Stimulated activated CD4-positive, alpha-beta T cell treated with anti-CD3 and anti-CD28 coated beads, Interleukin-15, amount 100 ng/mL, for 1 hour (primary cell): ENCODE data around the gene KLHDC4.
"Not testable (repeated sequence)": the region's sequence is repeated elsewhere in the genome, so short reads cannot be mapped to it uniquely, and the experiment has no call there.

Source experiments
- DNase-seq, 2 donors: peaks; one replicate each; pipeline ENCODE4 v3.0.0-alpha.2; 2020; ENCODE audit warnings: low read depth in 1 of 2, low spot score in 1 of 2

KLHDC4 gene

DNA sequence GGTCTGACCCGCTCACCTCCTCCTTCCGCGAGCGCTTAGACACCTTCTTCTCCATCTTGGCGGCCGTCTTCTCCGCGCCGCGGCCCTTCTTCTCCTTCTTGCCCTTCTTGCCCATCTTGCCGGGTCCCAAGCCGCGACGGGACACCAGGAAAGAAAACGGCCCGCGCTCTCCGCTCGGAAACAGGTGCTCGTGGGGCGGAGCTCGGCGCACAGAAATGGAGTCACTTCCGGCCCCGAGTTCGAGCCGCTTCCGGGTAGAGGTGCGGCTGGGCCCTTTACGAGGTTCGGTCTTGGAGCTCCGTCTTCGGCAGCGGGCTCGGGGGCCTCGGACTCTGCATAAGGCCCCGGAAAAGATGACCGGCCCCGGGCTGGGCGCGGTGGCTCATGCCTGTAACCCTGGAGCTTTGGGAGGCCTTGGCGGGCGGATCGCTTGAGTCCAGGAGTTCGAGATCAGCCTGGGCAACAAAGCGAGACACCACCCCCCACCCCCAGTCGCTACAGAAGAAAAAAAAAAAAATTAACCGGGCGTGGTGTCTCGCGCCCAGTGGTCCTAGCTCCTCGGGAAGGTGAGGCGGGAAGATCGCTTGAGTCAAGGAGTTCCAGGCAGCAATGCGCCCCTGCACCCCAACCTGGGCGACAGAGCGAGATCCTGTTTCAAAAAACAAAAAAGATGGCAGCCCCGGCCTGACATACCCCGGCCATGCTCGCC is at the start of gene KLHDC4:
Gene KLHDC4, minus strand, starts transcription at position 211 of the 709 bp plus-strand sequence. Its CDS starts 96 bp downstream, at position 115.
- DNase-seq: peak; percentile 72 to 83

DNA sequence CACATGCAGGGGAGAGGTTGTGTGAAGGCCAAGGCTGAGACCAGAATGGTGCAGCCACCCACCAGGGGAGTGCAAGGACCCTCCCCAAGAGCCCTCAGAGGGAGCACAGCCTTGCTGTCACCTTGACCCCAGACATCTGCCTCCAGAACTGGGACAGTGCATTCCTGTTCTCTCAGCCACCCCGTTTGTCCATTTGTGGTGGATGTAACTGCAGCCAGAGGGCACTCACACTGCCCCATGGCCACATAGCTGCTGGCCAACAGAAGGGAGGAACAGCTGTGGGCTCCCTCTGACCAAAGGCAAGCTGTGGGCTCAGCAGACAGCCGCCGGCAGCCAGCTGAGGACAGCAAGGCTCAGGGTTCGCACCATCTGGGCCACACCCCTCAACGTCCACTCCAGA is 49.8 kb upstream of the KLHDC4 start:
- DNase-seq: no peak

DNA sequence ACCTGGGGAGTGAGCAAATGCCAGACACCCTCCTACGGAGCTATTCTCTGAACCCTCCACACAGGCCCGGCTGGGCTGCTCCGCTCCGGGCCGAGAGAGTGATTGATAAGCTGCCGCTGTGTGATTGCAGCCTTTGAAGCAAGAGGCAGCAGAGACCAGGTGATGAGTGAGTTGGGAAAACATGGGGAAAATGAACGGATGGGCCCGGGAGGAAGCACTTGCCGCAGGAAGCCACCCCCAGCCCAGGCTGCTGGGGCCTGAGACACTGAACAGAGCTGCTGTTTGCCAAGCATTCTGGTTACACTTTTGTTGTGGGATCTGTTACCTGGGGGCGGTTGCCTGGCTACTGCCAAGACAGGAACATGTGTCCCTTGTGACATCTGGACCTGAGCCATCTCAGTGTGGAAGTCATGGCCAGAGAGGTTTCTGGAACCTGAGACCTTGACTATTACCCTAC is 46.4 kb upstream of the KLHDC4 start:
- no peak for DNase-seq

DNA sequence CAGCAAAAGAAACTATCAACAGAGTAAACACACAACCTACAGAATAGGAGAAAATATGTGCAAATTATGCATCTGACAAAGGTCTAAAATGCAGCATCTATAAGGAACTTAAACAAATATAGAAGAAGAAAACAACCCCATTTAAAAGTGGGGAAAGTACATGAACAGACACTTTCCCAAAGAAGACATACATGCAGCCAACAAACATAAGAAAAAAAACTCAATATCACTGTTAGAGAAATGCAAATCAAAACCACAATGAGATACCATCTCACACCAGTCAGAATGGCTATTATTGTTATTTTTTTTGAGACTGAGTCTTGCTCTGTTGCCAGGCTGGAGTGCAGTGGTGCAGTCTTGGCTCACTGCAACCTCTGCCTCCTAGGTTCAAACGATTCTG is 45.7 kb upstream of the KLHDC4 start:
- not testable (repeated sequence) for DNase-seq

DNA sequence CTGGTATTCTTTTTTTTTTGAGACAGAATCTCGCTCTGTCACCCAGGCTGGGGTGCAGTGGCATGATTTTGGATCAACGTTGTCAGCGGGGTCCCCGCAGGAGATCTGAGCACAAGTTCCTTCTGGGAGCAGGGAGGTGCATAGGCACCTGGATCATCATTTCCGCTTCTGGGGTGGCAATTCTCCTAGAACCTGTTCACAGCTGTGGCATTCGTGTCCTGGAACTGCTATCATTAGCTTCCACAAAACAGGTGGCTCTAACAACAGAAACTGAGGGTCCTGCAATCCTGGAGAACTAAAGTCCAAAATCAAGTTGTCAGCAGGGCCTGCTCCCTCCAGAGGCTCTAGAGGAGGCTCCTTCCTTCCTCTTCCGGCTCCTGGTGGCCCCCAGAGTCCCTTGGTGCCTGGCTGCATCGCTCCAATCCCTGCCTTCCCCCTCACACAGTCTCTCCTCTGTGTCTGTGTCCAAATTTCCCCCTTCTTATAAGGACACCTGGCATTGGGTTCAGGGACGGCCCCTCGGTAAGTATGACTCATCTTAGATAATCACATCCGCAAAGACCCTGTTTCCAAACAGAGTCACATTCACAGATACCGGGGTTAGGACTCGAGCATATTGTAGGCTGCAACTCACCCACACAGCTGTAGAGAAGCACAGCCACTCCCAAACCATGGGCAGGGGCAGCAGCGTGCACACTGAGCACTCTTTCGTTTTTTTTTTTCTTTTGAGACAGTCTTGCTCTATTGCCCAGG is 43.5 kb upstream of the KLHDC4 start:
- DNase-seq: no peak

DNA sequence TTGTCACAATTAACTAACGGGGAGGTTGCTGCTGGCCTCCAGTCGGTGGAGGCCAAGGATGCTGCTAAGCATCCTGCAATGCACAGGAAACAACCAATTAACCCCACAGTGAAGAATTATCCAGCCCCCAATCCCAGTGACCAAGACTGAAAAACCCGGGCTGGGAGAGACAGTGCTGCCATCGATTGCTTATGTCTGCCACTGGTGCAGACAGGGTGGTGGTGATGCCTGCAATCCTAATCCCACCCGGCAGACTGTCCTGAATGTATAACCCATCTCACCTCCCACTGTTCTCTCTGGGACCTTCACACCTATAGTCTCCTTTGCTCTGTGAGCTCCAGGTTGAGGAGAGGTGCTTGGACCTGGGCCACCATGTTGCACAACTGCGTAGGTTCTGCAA is 42.3 kb upstream of the KLHDC4 start:
- no peak for DNase-seq

DNA sequence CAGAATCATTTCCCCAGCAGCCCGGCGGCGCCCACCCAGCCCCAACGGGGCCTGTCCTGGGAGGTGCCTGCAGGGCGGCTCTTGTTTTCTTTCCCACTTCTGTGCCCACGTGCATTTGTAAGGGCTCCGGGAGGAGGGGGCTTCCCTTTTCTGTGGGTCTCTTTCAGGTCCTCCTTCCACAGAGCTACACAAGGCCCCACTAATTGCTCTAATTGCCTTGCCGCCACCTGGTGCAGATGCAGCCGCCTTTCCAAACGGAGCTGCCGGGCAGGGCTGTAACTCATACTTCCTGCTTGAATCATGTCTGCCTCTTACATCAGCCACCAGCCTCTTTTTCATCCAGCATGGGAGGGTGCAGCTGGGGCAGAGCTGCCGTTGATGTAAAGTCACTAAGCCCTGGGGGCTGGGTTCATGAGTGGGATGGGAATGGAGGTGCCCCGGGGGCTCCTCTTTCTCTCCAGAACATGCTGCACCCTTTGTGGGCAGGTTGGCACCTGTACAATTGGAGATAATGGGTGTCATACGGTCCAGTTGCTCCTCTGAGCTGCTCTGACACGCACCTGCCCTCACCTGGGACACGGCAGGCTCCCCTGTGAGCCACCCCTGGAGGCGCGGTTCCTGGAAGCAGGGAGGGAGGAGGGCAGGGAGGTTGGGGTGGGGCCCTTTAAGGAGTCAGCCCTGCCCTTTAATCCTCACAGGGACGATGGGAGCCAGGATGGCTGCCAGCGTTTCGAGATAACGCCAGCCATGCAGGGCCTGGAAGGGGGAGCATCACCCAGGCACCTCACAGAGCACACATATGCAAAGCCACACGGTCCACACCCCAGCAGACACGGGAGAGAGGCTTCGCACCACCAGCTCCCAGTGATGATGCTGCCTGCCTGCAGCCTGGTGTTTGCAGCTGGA is 41.1 kb upstream of the KLHDC4 start:
- DNase-seq: peak in 1 of 2 donors; percentile 28

DNA sequence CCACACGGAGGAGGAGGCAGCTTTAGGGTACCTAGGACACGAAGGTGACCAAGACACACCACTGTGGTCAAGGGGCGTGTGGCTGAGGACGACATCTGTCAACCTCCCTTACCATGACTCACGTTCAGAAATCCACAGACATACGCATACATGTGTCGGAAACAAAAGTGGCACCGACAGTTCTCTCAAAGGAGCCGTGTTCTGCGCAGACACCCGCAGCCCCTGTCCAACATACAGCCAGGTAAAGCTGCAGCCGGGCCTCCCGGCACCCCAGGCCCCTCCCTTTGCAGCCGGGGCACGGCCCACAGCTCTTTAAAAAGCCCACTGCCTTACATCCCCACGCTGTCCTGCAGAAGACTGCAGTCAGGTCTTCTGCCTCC is 40.5 kb upstream of the KLHDC4 start:
- peak in 1 of 2 donors; percentile 14 for DNase-seq

DNA sequence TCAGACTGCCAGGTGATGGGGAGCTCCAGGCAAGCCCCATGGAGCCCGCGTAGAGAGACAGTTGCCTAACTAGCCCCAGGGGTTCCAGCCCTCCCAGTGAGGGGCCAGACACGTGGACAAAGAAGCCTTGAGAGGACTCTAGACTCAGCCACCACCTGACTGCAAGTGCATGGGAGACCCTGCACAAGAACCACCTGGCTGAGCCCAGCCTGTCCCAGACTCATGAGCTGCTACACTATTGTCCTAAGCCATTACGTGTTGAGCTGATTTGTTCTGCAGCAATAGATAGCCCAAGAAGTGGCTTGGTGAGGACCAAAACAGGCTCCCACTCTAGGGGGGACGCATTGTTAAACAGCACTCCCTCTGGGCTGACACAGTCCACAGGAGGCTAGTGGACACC is 37.6 kb upstream of the KLHDC4 start:
- no peak for DNase-seq

DNA sequence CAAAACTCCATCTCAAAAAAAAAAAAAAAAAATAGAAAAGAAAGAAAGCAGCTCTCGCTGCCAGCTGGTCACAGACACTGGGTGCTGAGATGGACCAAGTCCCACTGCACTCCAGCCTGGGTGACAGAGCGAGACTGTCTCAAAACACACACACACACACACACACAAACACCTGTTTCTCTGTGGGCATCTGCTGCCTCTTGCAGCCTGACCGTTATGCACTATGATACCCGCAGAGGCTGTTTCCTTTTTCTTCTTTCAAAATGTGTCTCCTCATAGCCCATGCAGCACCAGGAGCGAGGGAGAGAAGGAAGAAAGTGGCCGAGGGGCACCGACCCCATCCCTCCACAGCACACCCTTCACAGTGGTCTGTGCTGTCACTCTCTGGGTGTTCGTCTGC is 36.9 kb upstream of the KLHDC4 start:
- no peak for DNase-seq

DNA sequence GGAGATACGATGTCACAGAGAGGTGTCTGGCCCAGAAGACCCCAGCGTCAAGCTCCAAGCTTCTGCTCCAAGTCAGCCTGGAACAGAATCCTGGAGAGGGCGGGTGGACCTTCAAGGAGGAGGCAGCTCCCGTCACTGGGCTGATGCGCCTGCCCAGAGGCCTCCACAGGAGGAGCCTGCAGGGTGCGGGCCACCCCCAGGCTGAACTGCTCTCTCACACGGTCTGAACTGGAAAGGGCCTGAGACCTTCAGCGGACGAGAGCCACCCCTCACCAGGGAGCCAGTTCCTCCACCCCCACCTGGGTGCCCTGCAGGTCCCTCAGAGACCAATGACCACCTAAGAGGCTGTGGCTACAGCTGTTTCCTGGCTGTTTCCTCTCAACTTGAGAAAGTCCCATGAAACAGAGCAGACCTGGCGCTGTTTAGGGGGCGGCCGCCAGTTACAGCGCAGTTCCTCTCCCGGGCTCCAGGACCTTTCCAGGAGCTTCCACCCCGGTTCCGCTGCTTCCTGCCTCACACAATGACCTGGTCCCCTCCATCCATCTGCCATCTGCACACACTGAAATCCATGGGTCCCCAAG is 36.0 kb upstream of the KLHDC4 start:
- DNase-seq: no peak

DNA sequence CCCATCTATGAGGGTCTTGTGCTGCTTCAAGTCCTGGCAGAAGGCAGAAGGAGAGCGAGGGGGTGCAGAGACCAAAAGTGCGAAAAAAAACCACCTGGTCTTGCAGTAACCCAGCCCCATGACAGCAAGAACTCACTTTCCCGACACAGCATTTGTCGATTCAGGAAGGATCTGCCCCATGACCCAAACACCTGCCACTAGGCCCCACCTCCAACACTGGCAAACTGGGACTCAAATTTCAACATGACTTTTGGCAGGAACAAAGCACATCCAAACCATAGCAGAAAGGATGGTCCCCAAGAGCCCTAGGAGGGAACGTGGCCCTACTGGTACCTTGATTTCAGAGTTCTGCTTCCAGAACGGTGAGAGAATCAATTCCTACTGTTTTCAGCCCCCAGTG is 34.7 kb upstream of the KLHDC4 start:
- no peak for DNase-seq

DNA sequence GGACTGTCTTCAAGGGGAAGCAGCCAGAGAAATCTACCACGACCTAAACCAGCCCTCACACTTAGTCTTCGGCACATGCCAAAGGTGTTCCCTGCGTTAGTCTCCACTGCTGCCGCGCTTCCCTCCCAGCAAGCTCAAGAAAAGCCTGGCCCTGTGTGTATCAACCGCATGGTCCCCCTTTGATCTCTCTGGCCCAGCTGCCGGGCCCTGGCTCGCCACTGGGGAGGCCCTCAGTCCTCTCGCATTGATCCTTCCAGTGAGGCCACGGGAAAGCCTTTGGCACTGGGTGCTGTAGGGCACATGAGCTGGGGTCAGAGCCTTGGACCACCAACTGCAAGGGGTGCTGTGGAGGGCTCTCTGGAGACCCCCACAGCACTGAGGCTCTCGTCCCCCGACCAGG is 29.6 kb upstream of the KLHDC4 start:
- no peak for DNase-seq

DNA sequence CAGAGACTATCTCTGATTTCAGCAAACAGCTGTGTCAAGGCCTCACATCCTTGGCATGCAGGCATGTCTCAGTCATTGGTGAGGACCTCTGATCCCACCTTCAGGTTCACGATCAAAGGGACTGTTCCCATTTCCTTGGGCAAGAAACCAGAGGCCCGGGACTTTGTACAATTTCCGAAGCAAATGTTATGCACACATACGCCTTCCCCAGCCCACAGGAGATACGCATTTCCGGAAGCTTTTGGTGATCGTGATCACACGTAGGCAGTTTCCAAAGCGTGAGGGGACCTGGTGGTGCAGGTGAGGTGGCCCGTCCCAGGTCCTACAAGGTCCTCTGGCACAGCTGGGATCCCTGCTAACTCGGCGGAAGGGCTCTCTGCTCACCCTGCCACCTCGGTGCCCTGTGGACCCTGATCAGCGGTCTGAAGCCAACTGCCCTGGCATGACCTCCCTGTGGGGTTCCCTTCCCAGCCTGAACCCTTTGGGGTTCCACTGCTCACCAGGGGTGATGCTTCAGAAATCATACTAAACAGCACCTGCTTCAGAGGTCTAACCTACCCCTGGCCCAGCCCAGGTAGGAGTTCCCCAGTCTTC is 28.8 kb upstream of the KLHDC4 start:
- DNase-seq: no peak

DNA sequence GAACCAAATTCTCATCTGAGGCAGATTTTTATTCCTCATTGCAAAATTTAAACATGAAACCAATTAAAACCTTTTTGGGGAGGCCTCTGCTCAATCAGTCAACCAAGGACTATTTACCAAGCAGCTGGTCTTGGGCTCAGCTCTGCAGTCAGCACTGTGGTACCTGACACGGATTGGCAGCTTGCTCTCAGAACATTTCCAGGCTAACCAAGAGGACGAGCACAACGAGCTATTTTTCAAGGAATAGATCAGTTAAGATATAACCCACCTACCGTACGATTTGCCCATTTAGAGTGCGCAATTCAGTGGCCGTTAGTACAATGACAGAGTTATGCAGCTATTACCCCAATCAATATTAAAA is 26.4 kb upstream of the KLHDC4 start:
- no peak for DNase-seq

DNA sequence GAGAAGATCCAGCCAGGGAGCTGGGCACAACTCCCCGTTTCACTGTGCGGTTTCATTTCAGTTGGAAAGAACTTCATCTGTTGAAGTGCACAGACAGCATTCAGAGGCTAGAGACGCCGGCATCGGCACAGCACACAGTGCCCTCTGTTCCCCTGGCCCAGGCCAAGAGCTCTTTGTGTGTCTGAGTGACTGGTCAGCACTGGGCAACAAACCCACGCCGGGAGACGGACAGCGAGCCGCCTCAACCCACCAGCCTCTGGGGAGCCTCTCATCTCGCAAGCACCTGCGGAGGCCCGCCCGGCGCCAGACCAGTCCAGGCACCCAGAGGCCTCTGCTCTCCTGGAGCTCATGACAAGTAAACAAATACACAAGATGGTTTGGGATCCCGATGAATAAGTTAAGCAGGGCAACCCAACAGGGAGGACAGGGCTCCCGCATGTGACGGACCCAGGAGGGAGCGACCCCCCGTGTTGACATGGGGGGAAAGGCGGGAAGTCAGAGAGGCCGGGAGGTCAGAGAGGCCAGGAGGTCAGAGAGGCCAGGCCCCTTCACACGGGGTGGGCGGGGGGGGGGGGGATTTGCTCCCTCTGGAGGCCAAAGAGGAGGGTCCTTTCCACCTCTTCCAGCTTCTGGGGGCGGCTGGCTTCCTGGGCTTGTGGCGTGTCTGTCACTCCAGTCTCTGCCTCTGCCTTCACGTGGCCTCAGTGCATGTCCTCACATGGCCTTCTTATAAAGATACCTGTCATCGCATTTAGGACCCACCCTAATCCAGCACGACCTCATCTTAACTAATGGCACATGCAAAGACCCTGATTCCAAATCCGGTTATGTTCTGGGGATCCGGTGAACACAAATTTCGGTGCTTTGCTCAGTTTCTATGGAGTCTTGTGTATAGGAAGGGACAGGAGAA is 25.8 kb upstream of the KLHDC4 start:
- DNase-seq: no peak

DNA sequence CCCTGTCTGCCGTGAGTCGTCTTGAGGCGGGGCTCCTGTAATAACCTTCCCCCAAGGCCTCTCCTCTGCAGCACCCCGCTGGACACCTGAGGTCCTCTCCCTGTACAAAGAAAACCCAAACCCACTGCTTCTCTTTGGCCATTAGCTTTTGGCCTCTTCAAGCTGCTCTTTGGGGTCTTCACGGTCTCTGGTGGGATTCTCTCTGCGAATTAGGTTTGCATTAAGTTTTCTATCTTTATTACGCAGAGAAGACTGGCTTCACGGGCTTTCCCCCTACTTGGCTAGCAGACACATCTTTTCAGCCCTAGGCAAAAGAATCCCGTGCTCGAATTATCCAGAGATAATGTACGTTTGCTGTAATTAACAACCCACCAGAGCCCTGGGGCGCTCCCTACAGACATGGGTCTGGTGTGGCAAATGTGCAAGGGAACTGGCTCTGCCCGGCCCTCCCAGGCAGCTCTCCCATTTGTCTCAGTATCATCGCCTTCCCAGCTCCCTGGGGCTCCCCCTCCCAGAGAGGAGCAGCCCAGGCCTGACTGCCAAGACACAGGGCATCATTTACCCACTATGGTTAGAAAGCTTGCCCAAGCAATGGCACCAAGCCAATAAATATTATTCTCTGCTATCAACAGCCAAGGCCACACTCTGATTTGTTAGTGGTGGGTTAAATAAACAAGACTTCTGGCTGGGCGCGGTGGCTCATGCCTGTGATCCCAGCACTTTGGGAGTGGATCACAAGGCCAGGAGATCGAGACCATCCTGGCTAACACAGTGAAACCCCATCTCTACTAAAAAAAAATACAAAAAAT is 24.7 kb upstream of the KLHDC4 start:
- DNase-seq: no peak

DNA sequence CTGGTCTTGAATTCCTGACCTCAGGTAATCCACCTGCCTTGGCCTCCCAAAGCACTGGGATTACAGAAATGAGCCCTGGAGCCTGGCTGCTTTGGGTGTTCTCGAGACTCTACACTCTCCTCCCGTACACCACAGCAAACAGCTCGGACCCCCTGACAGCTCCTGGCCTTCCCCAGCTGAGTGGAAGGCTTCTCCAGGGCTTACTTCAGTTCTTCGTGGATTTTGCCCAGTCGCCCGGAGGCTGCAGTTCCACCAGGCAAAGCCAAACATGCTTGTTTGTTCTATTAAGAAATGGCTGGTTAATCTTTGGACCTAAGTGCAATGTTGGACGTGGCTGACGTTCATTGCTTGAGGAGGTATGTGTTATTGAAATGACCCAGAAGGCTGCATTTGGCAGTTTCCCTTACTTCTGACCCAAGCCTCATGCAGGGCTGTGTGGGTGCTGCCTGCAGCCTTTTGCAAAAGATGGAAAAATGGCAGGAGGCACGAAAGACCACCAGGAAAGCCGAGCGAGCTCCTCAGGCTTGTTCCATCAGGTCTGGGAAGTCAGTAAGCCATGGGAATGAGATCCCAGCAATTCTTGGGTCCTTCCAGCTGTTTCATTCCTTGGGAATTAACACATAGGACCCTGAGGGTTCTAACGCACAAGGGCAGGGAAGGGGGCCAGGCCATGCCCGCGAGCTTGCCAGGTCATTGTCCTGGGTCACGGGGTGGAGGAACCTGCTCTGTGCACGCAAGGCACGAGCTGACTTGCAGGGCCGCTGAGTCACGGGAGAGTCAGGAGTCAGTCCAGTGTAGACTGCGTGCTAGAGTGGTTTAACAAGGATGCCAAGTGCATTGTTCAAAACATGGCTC is 23.9 kb upstream of the KLHDC4 start:
- DNase-seq: no peak
